Measurements from ENCODE around the gene EXPH5. TPM values are rescaled to one million over a fixed set of nuclear protein-coding genes. Genes with fewer than 3 reads are reported as not detected.
"Not testable (repeated sequence)": the region's sequence is repeated elsewhere in the genome, so short reads cannot be mapped to it uniquely, and the experiment has no call there.

The EXPH5 gene
- total RNA-seq, 1 experiment from 2014 or later: 18.3 TPM

GRCh38 chr11:108586185-108586584, 7.4 kb downstream of the EXPH5 start:
- ATAC-seq; BruUV-seq (replicated peaks); intact Hi-C loops (cut with micrococcal nuclease); H2AFZ ChIP-seq (ENCODE audit: low read depth, low read length, poor library complexity, severe bottlenecking); H3K27me3 ChIP-seq (ENCODE audit: insufficient read depth, low read length); POLR2A ChIA-PET; H3K4me1 ChIP-seq (ENCODE audit: control insufficient read depth in 1 of 2, insufficient read depth in 2 of 2, low read length in 2 of 2); H3K9ac ChIP-seq (ENCODE audit: low read length); H3K4me3 ChIP-seq (replicated peaks in 1 of 2; ENCODE audit: low read depth in 1 of 2, low read length in 2 of 2); H3K9me2 ChIP-seq (ENCODE audit: insufficient read depth); H3K36me3 ChIP-seq (ENCODE audit: control insufficient read depth in 1 of 2, insufficient read depth in 2 of 2, low read length in 2 of 2); H3K27ac ChIP-seq (ENCODE audit: low read depth, low read length); H3K9me3 ChIP-seq (ENCODE audit: control insufficient read depth in 1 of 2, insufficient read depth in 1 of 2, low read depth in 1 of 2, low read length in 2 of 2); CTCF ChIA-PET; RAD21 ChIA-PET (ENCODE audit: low non-redundant PET in 1 of 2, low total read pairs in 2 of 2, uncharacterized antibody in 2 of 2, unreplicated experiment in 2 of 2); DNase-seq (ENCODE audit: low read depth, low spot score); H3K4me2 ChIP-seq (ENCODE audit: low read length); H4K20me1 ChIP-seq (ENCODE audit: insufficient read depth): not testable (repeated sequence)
- peaks cover 12% of the 10 kb centered on the region; the same call in 1 of the 2 replicates for H3K79me2 ChIP-seq (ENCODE audit: insufficient read depth, low read length)

- intact Hi-C loops (cut with micrococcal nuclease): no loop called here
- 0 out of 4 replicates have a peak, but pooled peaks cover 0 to 3% of the 10 kb centered on the region in 2 experiments for H3K4me1 ChIP-seq (ENCODE audit: control insufficient read depth in 1 of 2, insufficient read depth in 2 of 2, low read length in 2 of 2)
- ATAC-seq: no peak
- peaks cover 9% of the 10 kb centered on the region; the same call in 1 of the 2 replicates for H3K79me2 ChIP-seq (ENCODE audit: insufficient read depth, low read length)
- ChIA-PET POLR2A (no interaction called here), CTCF (no interaction called here), RAD21 (ENCODE audit: low non-redundant PET in 1 of 2, low total read pairs in 2 of 2, uncharacterized antibody in 2 of 2, unreplicated experiment in 2 of 2) (no interaction called here)
- TF ChIP-seq EZH2 (IDR thresholded peaks at IDR 0.05): no peak
- TF ChIP-seq JUND (IDR thresholded peaks at IDR 0.05): no peak
- no peak for TF ChIP-seq CEBPB (IDR thresholded peaks at IDR 0.05; ENCODE audit: low read depth)
- TF ChIP-seq POLR2AphosphoS5 (IDR thresholded peaks at IDR 0.05; ENCODE audit: low read depth, low read length): no peak
- no peak for TF ChIP-seq REST (IDR thresholded peaks at IDR 0.05; ENCODE audit: low read depth)
- TF ChIP-seq SP1 (IDR thresholded peaks at IDR 0.05; ENCODE audit: low read depth): no peak
- TF ChIP-seq EZH2phosphoT487 (IDR thresholded peaks at IDR 0.05; ENCODE audit: borderline replicate concordance): no peak
- TF ChIP-seq ATF3 (IDR thresholded peaks at IDR 0.05): no peak
- no peak for TF ChIP-seq SRF (IDR thresholded peaks at IDR 0.05; ENCODE audit: low read depth)
- no peak for TF ChIP-seq FOSL1 (IDR thresholded peaks at IDR 0.05; ENCODE audit: low read depth)
- TF ChIP-seq SIN3A (IDR thresholded peaks at IDR 0.05; ENCODE audit: low read depth): no peak
- TF ChIP-seq ZNF274 (IDR thresholded peaks at IDR 0.05; ENCODE audit: low read depth, low read length): no peak
- TF ChIP-seq YY1 (IDR thresholded peaks at IDR 0.05; ENCODE audit: extremely low read depth, insufficient replicate concordance, low read depth, low read length): no peak
- no peak for TF ChIP-seq TCF7L2 (IDR thresholded peaks at IDR 0.05; ENCODE audit: borderline replicate concordance, extremely low read depth, insufficient read depth, insufficient read length)
- no peak for TF ChIP-seq MAX (IDR thresholded peaks at IDR 0.05)
- no peak for TF ChIP-seq POLR2A (IDR thresholded peaks at IDR 0.05; ENCODE audit: borderline replicate concordance, extremely low read depth, insufficient read depth, insufficient read length)
- TF ChIP-seq ZFX (IDR thresholded peaks at IDR 0.05): no peak
- no peaks in the 10 kb centered on the region for H3K9me3 ChIP-seq (ENCODE audit: control insufficient read depth in 1 of 2, insufficient read depth in 1 of 2, low read depth in 1 of 2, low read length in 2 of 2)
- no peak overlapping the region for H3K4me2 ChIP-seq (ENCODE audit: low read length)
- no peak overlapping the region for H3K27ac ChIP-seq (ENCODE audit: low read depth, low read length)
- no peaks in the 10 kb centered on the region for H3K36me3 ChIP-seq (ENCODE audit: control insufficient read depth in 1 of 2, insufficient read depth in 2 of 2, low read length in 2 of 2)
- no peaks in the 10 kb centered on the region for H4K20me1 ChIP-seq (ENCODE audit: insufficient read depth)
- no TSS peak for BruUV-seq (replicated peaks)
- H3K27me3 ChIP-seq (ENCODE audit: insufficient read depth, low read length): no peaks in the 10 kb centered on the region
- no peak overlapping the region for H3K9ac ChIP-seq (ENCODE audit: low read length)
- no peak for DNase-seq (ENCODE audit: low read depth, low spot score)
- H2AFZ ChIP-seq (ENCODE audit: low read depth, low read length, poor library complexity, severe bottlenecking): no peak overlapping the region
- H3K9me2 ChIP-seq (ENCODE audit: insufficient read depth): no peaks in the 10 kb centered on the region
- H3K4me3 ChIP-seq (replicated peaks in 1 of 2; ENCODE audit: low read depth in 1 of 2, low read length in 2 of 2): no peak overlapping the region
Observed at GRCh38 chr11:108584973-108585372, 8.6 kb downstream of the EXPH5 start.

Measured in HCT116 (cell line).